ENCODE data around the gene ZNF837. TPM values are rescaled to one million over a fixed set of nuclear protein-coding genes. Genes with fewer than 3 reads are reported as not detected.

Gene ZNF837
- total RNA-seq, 1 donor = 4.7 TPM

GRCh38 chr19:58345558-58345957, 35.3 kb downstream of the ZNF837 start:
- peak; percentile 74 for DNase-seq (ENCODE audit: insufficient read length, low spot score, missing footprints)
- Histone ChIP-seq H3K79me2 (ENCODE audit: insufficient read depth, low read length) (no peaks in the 10 kb centered on the region), H3K36me3 (ENCODE audit: insufficient read depth, low read length) (no peaks in the 10 kb centered on the region), H4K20me1 (ENCODE audit: insufficient read depth, low read length) (no peaks in the 10 kb centered on the region), H3K9me3 (ENCODE audit: low read depth, low read length) (no peaks in the 10 kb centered on the region), H3K27me3 (ENCODE audit: insufficient read depth, low read length) (peaks cover 27% of the 10 kb centered on the region), H3K27ac (ENCODE audit: low read depth, low read length) (no peak overlapping the region), H3K4me3 (ENCODE audit: insufficient read depth, low read length) (no peak overlapping the region), H3K4me2 (ENCODE audit: insufficient read depth, low read length) (no peak overlapping the region), H3K4me1 (ENCODE audit: insufficient read depth, low read length) (no peaks in the 10 kb centered on the region), H2AFZ (ENCODE audit: low read length) (no peak overlapping the region)
- TF ChIP-seq CTCF (IDR thresholded peaks at IDR 0.05; ENCODE audit: extremely low read depth, low read depth, low read length) = no peak

DNA sequence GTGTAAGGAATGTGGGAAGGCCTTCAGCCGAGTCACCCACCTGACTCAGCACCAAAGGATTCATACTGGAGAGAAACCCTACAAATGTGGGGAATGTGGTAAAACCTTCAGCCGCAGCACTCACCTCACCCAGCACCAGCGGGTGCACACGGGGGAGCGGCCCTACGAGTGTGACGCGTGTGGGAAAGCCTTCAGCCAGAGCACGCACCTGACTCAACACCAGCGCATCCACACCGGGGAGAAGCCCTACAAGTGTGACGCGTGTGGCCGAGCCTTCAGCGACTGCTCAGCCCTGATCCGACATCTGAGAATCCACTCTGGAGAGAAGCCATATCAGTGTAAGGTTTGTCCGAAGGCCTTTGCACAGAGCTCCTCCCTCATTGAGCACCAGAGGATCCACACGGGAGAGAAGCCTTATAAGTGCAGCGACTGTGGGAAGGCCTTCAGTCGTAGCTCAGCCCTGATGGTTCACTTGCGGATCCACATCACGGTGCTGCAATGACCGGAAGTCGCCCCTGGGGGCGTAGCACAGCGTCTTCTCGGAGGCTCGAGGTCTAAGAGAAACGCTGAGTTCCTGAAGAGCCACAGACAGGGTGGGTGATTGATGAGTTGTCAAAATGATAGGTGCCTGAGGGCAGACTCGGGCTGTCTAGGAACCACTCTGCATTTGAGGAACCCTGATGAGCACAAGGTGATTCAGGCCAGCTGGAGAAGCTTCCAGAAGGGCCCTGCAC, 41.8 kb downstream of the ZNF837 start:
- Histone ChIP-seq H3K4me2 (ENCODE audit: insufficient read depth, low read length) (no peak overlapping the region), H3K27ac (ENCODE audit: low read depth, low read length) (no peak overlapping the region), H4K20me1 (ENCODE audit: insufficient read depth, low read length) (no peaks in the 10 kb centered on the region), H3K79me2 (ENCODE audit: insufficient read depth, low read length) (no peaks in the 10 kb centered on the region), H3K9me3 (ENCODE audit: low read depth, low read length) (peaks cover 12% of the 10 kb centered on the region), H3K4me3 (ENCODE audit: insufficient read depth, low read length) (no peak overlapping the region), H3K27me3 (ENCODE audit: insufficient read depth, low read length) (no peaks in the 10 kb centered on the region), H3K4me1 (ENCODE audit: insufficient read depth, low read length) (no peaks in the 10 kb centered on the region), H3K36me3 (ENCODE audit: insufficient read depth, low read length) (peaks cover 31% of the 10 kb centered on the region), H2AFZ (ENCODE audit: low read length) (no peak overlapping the region)
- TF ChIP-seq CTCF (IDR thresholded peaks at IDR 0.05; ENCODE audit: extremely low read depth, low read depth, low read length) = no peak
- DNase-seq (ENCODE audit: insufficient read length, low spot score, missing footprints) = no peak

DNA sequence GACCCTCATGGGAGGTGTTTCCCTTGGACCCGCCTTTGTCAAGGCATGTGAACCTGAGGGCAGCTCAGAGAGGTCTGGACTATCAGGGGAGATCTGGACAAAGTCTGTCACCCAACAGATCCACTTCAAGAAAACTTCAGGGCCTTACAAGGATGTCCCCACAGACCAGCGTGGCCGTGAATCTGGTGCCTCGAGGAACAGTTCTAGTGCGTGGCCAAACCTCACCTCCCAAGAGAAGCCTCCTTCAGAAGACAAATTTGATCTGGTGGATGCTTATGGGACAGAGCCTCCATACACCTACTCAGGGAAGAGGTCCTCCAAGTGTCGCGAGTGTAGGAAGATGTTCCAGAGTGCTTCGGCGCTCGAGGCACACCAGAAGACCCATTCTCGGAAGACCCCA, 42.5 kb downstream of the ZNF837 start:
- H3K4me3 ChIP-seq (ENCODE audit: insufficient read depth, low read length) = no peak overlapping the region
- no peak overlapping the region for H3K27ac ChIP-seq (ENCODE audit: low read depth, low read length)
- no peaks in the 10 kb centered on the region for H4K20me1 ChIP-seq (ENCODE audit: insufficient read depth, low read length)
- no peaks in the 10 kb centered on the region for H3K27me3 ChIP-seq (ENCODE audit: insufficient read depth, low read length)
- TF ChIP-seq CTCF (IDR thresholded peaks at IDR 0.05; ENCODE audit: extremely low read depth, low read depth, low read length) = no peak
- H3K9me3 ChIP-seq (ENCODE audit: low read depth, low read length) = peaks cover 12% of the 10 kb centered on the region
- no peaks in the 10 kb centered on the region for H3K4me1 ChIP-seq (ENCODE audit: insufficient read depth, low read length)
- H3K36me3 ChIP-seq (ENCODE audit: insufficient read depth, low read length) = peaks cover 31% of the 10 kb centered on the region
- no peaks in the 10 kb centered on the region for H3K79me2 ChIP-seq (ENCODE audit: insufficient read depth, low read length)
- no peak overlapping the region for H2AFZ ChIP-seq (ENCODE audit: low read length)
- H3K4me2 ChIP-seq (ENCODE audit: insufficient read depth, low read length) = no peak overlapping the region
- no peak for DNase-seq (ENCODE audit: insufficient read length, low spot score, missing footprints)

GRCh38 chr19:58336820-58337219, 44.0 kb downstream of the ZNF837 start:
- no peak for TF ChIP-seq CTCF (IDR thresholded peaks at IDR 0.05; ENCODE audit: extremely low read depth, low read depth, low read length)
- H3K9me3 ChIP-seq (ENCODE audit: low read depth, low read length) = peaks cover 12% of the 10 kb centered on the region
- H2AFZ ChIP-seq (ENCODE audit: low read length) = no peak overlapping the region
- DNase-seq (ENCODE audit: insufficient read length, low spot score, missing footprints) = no peak
- H3K79me2 ChIP-seq (ENCODE audit: insufficient read depth, low read length) = no peaks in the 10 kb centered on the region
- no peaks in the 10 kb centered on the region for H4K20me1 ChIP-seq (ENCODE audit: insufficient read depth, low read length)
- no peak overlapping the region for H3K27ac ChIP-seq (ENCODE audit: low read depth, low read length)
- H3K4me2 ChIP-seq (ENCODE audit: insufficient read depth, low read length) = no peak overlapping the region
- no peaks in the 10 kb centered on the region for H3K4me1 ChIP-seq (ENCODE audit: insufficient read depth, low read length)
- peaks cover 31% of the 10 kb centered on the region for H3K36me3 ChIP-seq (ENCODE audit: insufficient read depth, low read length)
- H3K4me3 ChIP-seq (ENCODE audit: insufficient read depth, low read length) = no peak overlapping the region
- no peaks in the 10 kb centered on the region for H3K27me3 ChIP-seq (ENCODE audit: insufficient read depth, low read length)
